ENCODE data around the gene HMOX1. TPM values are rescaled to one million over a fixed set of nuclear protein-coding genes. Genes with fewer than 3 reads are reported as not detected.

HMOX1 gene
- total RNA-seq, 1 experiment from 2014 or later, result 93.0 TPM

GRCh38 chr22:35379146-35379993, 1.5 kb upstream of the HMOX1 start:
- H3K27me3 ChIP-seq (replicated peaks; ENCODE audit: control insufficient read depth, insufficient read depth, low read length), result no peaks in the 10 kb centered on the region
- BruUV-seq (replicated peaks), result no TSS peak
- H3K4me3 ChIP-seq (ENCODE audit: low read depth, low read length), result no peak overlapping the region
- H3K4me1 Mint-ChIP-seq (ENCODE audit: low read depth, unreplicated experiment), result peaks cover 47% of the 10 kb centered on the region
- peak overlapping the region; percentile 96 for H3K27ac Mint-ChIP-seq (ENCODE audit: unreplicated experiment)
- no peaks in the 10 kb centered on the region for H3K27me3 Mint-ChIP-seq (ENCODE audit: insufficient read depth, unreplicated experiment)
- peaks cover 64% of the 10 kb centered on the region for H3K36me3 Mint-ChIP-seq (ENCODE audit: insufficient read depth, unreplicated experiment)
- H3K9me3 ChIP-seq, result no peaks in the 10 kb centered on the region
- POLR2A ChIA-PET, result no interaction called here
- no peaks in the 10 kb centered on the region for H3K9me3 Mint-ChIP-seq (ENCODE audit: unreplicated experiment)
- peak overlapping the region; percentile 94 for H3K4me3 Mint-ChIP-seq (ENCODE audit: unreplicated experiment)
- H3K4me1 ChIP-seq, result peaks cover 49% of the 10 kb centered on the region
- peak; percentile 92 to 96 for DNase-seq
- no peak for TF ChIP-seq CTCF (IDR thresholded peaks at IDR 0.05; ENCODE audit: insufficient read depth in 1 of 2, low read depth in 1 of 2, low read length in 1 of 2, severe bottlenecking in 1 of 2, unreplicated experiment in 1 of 2)
- CTCF ChIA-PET, result interaction anchor here (1.2 kb wide), 1 partner anchor 10 kb away, joined by 4 read pairs; no protein-coding TSS in a partner anchor
- intact Hi-C loops (cut with micrococcal nuclease; ENCODE audit: unreplicated experiment), result loop anchor here (1.0 to 2.0 kb wide), 2 partner anchors 12 to 19 kb away; no protein-coding TSS in a partner anchor
- peaks cover 2% of the 10 kb centered on the region for H3K36me3 ChIP-seq (ENCODE audit: control insufficient read depth, insufficient read depth, low read length)

GRCh38 chr22:35380013-35380412, 883 bp upstream of the HMOX1 start:
- Mint-ChIP-seq H3K4me3 (ENCODE audit: unreplicated experiment) (peak overlapping the region; percentile 94), H3K4me1 (ENCODE audit: low read depth, unreplicated experiment) (peaks cover 47% of the 10 kb centered on the region), H3K36me3 (ENCODE audit: insufficient read depth, unreplicated experiment) (peaks cover 71% of the 10 kb centered on the region), H3K27ac (ENCODE audit: unreplicated experiment) (peak overlapping the region; percentile 96), H3K27me3 (ENCODE audit: insufficient read depth, unreplicated experiment) (no peaks in the 10 kb centered on the region), H3K9me3 (ENCODE audit: unreplicated experiment) (no peaks in the 10 kb centered on the region)
- H3K4me3 ChIP-seq (ENCODE audit: low read depth, low read length), result no peak overlapping the region
- no TSS peak for BruUV-seq (replicated peaks)
- H3K4me1 ChIP-seq, result peaks cover 49% of the 10 kb centered on the region
- DNase-seq, result peak in 1 of 2 experiments; percentile 49
- ChIA-PET POLR2A (no interaction called here), CTCF (interaction anchor here (0.6 to 1.4 kb wide), 2 partner anchors 29 to 40 kb away, joined by 3 to 5 read pairs; no protein-coding TSS in a partner anchor)
- H3K36me3 ChIP-seq (ENCODE audit: control insufficient read depth, insufficient read depth, low read length), result peaks cover 2% of the 10 kb centered on the region
- no peaks in the 10 kb centered on the region for H3K27me3 ChIP-seq (replicated peaks; ENCODE audit: control insufficient read depth, insufficient read depth, low read length)
- TF ChIP-seq CTCF (IDR thresholded peaks at IDR 0.05; ENCODE audit: insufficient read depth in 1 of 2, low read depth in 1 of 2, low read length in 1 of 2, severe bottlenecking in 1 of 2, unreplicated experiment in 1 of 2), result no peak
- intact Hi-C loops (cut with micrococcal nuclease; ENCODE audit: unreplicated experiment), result loop anchor here (2.0 kb wide), 1 partner anchor 29 kb away; no protein-coding TSS in a partner anchor
- no peaks in the 10 kb centered on the region for H3K9me3 ChIP-seq

GRCh38 chr22:35381424-35382009, 621 bp downstream of the HMOX1 start:
- TF ChIP-seq CTCF (IDR thresholded peaks at IDR 0.05; ENCODE audit: insufficient read depth in 1 of 2, low read depth in 1 of 2, low read length in 1 of 2, severe bottlenecking in 1 of 2, unreplicated experiment in 1 of 2), result no peak
- Mint-ChIP-seq H3K9me3 (ENCODE audit: unreplicated experiment) (no peaks in the 10 kb centered on the region), H3K27ac (ENCODE audit: unreplicated experiment) (peak overlapping the region; percentile 96), H3K4me1 (ENCODE audit: low read depth, unreplicated experiment) (peaks cover 36% of the 10 kb centered on the region), H3K27me3 (ENCODE audit: insufficient read depth, unreplicated experiment) (no peaks in the 10 kb centered on the region), H3K36me3 (ENCODE audit: insufficient read depth, unreplicated experiment) (peaks cover 84% of the 10 kb centered on the region), H3K4me3 (ENCODE audit: unreplicated experiment) (peak overlapping the region; percentile 94)
- H3K9me3 ChIP-seq, result no peaks in the 10 kb centered on the region
- intact Hi-C loops (cut with micrococcal nuclease; ENCODE audit: unreplicated experiment), result loop anchor here (2.0 kb wide), 1 partner anchor 31 kb away; no protein-coding TSS in a partner anchor
- TSS peak; percentile 56 for BruUV-seq (replicated peaks)
- peaks cover 37% of the 10 kb centered on the region for H3K4me1 ChIP-seq
- no peak for DNase-seq
- H3K27me3 ChIP-seq (replicated peaks; ENCODE audit: control insufficient read depth, insufficient read depth, low read length), result no peaks in the 10 kb centered on the region
- H3K4me3 ChIP-seq (ENCODE audit: low read depth, low read length), result peak overlapping the region; percentile 83
- POLR2A ChIA-PET, result no interaction called here
- CTCF ChIA-PET, result interaction anchor here (0.7 to 1.4 kb wide), 3 partner anchors 30 to 207 kb away, joined by 3 to 5 read pairs (median 5); no protein-coding TSS in a partner anchor
- H3K36me3 ChIP-seq (ENCODE audit: control insufficient read depth, insufficient read depth, low read length), result peaks cover 2% of the 10 kb centered on the region
